Measurements from ENCODE around the gene BRWD1. TPM values are rescaled to one million over a fixed set of nuclear protein-coding genes. Genes with fewer than 3 reads are reported as not detected.

Gene BRWD1
- polyA plus RNA-seq, 2 of the 4 experiments (the other 2 are of a cell fraction), result 6.9 to 22.2 TPM

DNA sequence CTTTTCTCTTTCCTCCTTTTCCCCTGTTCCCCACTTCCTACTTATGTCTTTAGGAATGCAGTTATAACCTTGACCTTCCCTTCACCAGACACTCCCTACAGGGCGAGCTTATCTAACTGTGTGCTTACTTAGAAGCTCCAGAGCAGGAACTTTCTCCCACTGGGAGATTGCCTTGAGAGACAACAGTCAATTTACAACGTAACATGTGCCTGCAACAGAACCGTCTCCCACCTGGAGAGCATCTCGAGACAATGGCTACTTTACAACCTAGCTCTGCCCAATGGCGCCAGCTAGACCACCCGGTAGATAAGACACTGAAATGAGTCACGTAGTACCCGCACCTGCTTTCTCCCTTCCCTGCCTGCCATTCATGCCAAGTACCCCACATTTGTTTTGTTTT, 18.7 kb upstream of the BRWD1 start (continued):
- TF ChIP-seq KDM5A (IDR thresholded peaks at IDR 0.05), result no peak
- no peak for TF ChIP-seq PBX3 (IDR thresholded peaks at IDR 0.05)
- TF ChIP-seq CHD4 (IDR thresholded peaks at IDR 0.05; ENCODE audit: borderline replicate concordance), result no peak
- TF ChIP-seq EP300 (IDR thresholded peaks at IDR 0.05), result no peak
- TF ChIP-seq ATOH8 (CRISPR knock-in tag; IDR thresholded peaks at IDR 0.05; ENCODE audit: low read depth), result no peak

GRCh38 chr21:39330001-39330400, 16.6 kb upstream of the BRWD1 start:
- FAIRE-seq (no peak), ATAC-seq (no peak), DNase-seq (ENCODE audit: low read depth in 1 of 2, low spot score in 1 of 2) (no peak)
- H3K27ac ChIP-seq, result no peak overlapping the region
- no peak overlapping the region for H3K4me3 ChIP-seq
- CTCF ChIA-PET, result interaction anchor here (0.7 kb wide), 1 partner anchor 27 kb away, joined by 3 read pairs; no protein-coding TSS in a partner anchor
- no peaks in the 10 kb centered on the region for H3K4me1 ChIP-seq
- TF ChIP-seq HDAC2 (IDR thresholded peaks at IDR 0.05) (no peak), MAFK (IDR thresholded peaks at IDR 0.05; ENCODE audit: partially characterized antibody) (no peak), CBX8 (IDR thresholded peaks at IDR 0.05) (no peak), HEYL (CRISPR knock-in tag; IDR thresholded peaks at IDR 0.05) (no peak), EHF (CRISPR knock-in tag; IDR thresholded peaks at IDR 0.05) (no peak), HOXA7 (CRISPR knock-in tag; IDR thresholded peaks at IDR 0.05) (no peak), RNF2 (IDR thresholded peaks at IDR 0.05; ENCODE audit: borderline replicate concordance, low read depth) (no peak), PBX3 (IDR thresholded peaks at IDR 0.05) (no peak), RCOR1 (IDR thresholded peaks at IDR 0.05; ENCODE audit: low read depth, low read length) (no peak), KDM5A (IDR thresholded peaks at IDR 0.05) (no peak), PHF8 (IDR thresholded peaks at IDR 0.05; ENCODE audit: borderline replicate concordance, low read depth) (no peak), NR3C1 (IDR thresholded peaks at IDR 0.05) (no peak), MYC (IDR thresholded peaks at IDR 0.05; ENCODE audit: borderline replicate concordance, low read length) (no peak), ELK1 (IDR thresholded peaks at IDR 0.05; ENCODE audit: low read depth, low read length) (no peak), KDM1A (IDR thresholded peaks at IDR 0.05; ENCODE audit: low read depth) (no peak), EHMT2 (IDR thresholded peaks at IDR 0.05; ENCODE audit: low read depth) (no peak), CHD4 (IDR thresholded peaks at IDR 0.05; ENCODE audit: borderline replicate concordance) (no peak), RFX5 (IDR thresholded peaks at IDR 0.05) (no peak), NPAS2 (CRISPR knock-in tag; IDR thresholded peaks at IDR 0.05; ENCODE audit: borderline replicate concordance) (no peak)
- TF ChIP-seq, protein P1, sequence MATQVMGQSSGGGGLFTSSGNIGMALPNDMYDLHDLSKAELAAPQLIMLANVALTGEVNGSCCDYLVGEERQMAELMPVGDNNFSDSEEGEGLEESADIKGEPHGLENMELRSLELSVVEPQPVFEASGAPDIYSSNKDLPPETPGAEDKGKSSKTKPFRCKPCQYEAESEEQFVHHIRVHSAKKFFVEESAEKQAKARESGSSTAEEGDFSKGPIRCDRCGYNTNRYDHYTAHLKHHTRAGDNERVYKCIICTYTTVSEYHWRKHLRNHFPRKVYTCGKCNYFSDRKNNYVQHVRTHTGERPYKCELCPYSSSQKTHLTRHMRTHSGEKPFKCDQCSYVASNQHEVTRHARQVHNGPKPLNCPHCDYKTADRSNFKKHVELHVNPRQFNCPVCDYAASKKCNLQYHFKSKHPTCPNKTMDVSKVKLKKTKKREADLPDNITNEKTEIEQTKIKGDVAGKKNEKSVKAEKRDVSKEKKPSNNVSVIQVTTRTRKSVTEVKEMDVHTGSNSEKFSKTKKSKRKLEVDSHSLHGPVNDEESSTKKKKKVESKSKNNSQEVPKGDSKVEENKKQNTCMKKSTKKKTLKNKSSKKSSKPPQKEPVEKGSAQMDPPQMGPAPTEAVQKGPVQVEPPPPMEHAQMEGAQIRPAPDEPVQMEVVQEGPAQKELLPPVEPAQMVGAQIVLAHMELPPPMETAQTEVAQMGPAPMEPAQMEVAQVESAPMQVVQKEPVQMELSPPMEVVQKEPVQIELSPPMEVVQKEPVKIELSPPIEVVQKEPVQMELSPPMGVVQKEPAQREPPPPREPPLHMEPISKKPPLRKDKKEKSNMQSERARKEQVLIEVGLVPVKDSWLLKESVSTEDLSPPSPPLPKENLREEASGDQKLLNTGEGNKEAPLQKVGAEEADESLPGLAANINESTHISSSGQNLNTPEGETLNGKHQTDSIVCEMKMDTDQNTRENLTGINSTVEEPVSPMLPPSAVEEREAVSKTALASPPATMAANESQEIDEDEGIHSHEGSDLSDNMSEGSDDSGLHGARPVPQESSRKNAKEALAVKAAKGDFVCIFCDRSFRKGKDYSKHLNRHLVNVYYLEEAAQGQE (IDR thresholded peaks at IDR 0.05), result no peak
- WGBS (ENCODE audit: missing lambda C conversion rate), result 89% methylated on average over 6 of the region's 6 CpGs
- POLR2A ChIA-PET, result interaction anchor here (1.9 kb wide), 1 partner anchor 18 kb away, joined by 4 read pairs; no protein-coding TSS in a partner anchor
- H3K4me2 ChIP-seq, result no peak overlapping the region
- no peaks in the 10 kb centered on the region for H3K9me3 ChIP-seq

Measured in A549 (cell line).